ENCODE results near the gene GRIK4.

DNA sequence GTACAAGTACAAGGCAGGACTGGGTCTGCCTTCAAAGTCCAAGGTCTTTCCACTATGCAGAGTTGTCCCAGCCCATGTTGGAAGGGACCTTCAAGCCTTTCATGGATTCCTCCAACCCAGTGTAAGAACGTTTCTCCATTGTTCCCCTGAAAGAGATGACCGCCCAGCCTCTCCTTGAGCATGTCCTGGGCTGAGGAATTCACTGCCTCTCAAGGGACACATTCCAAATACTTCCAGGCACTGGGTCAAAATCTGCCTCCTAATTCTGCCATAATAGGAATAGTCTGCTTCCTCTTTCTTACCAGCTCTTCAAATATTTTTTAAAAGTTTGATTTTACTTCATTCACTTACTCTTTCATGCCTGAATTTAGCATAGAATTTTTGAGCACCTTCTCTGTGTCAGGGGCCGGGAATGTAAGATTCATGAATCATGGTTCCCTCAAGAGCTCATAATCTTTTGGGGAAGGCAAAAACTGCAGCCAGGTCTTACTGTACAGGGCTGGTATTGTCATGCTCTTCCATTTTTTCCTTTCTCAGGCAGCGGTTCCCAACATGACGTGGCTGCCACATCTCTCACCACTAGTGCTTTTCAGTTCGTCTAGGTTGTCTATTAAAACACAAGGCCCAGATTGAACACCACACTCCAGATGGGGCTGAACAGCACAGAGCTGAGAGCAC lies 369.1 kb downstream of the GRIK4 start:
- TF ChIP-seq CTCF (IDR thresholded peaks at IDR 0.05) (no peak), POLR2A (IDR thresholded peaks at IDR 0.05) (no peak), POLR2AphosphoS5 (IDR thresholded peaks at IDR 0.05) (no peak)
